Trophoblast cell (in vitro differentiated cells and primary cell): ENCODE data around the gene JAKMIP1.

ENCODE experiments used
- DNase-seq, 2 donors: peaks; one replicate each; pipeline ENCODE4 v3.0.0-alpha.2; 2016
- H2AFZ ChIP-seq: 2 replicates; pipeline ENCODE4 v1.6.1; 2013; ENCODE audit warnings: low read length, moderate library complexity, mild to moderate bottlenecking; ENCODE audit not compliant: insufficient read depth, poor library complexity
- H2AK5ac ChIP-seq: 2 replicates; pipeline ENCODE4 v1.6.1; 2013; ENCODE audit warnings: mild to moderate bottlenecking, low read length
- H2BK120ac ChIP-seq: 2 replicates; pipeline ENCODE4 v1.6.1; 2013; ENCODE audit warnings: low read length, mild to moderate bottlenecking, moderate library complexity; ENCODE audit not compliant: insufficient read depth, poor library complexity
- H2BK12ac ChIP-seq: 2 replicates; pipeline ENCODE4 v1.6.1; 2013; ENCODE audit warnings: mild to moderate bottlenecking, low read length, moderate library complexity
- H2BK5ac ChIP-seq: 2 replicates; pipeline ENCODE4 v1.6.1; 2013; ENCODE audit warnings: low read length, low read depth, moderate library complexity, mild to moderate bottlenecking; ENCODE audit not compliant: poor library complexity
- H3K14ac ChIP-seq: 2 replicates; pipeline ENCODE4 v1.6.1; 2013; ENCODE audit warnings: mild to moderate bottlenecking, low read length
- H3K18ac ChIP-seq: 2 replicates; pipeline ENCODE4 v1.6.1; 2013; ENCODE audit warnings: mild to moderate bottlenecking, low read length
- H3K23ac ChIP-seq: 2 replicates; pipeline ENCODE4 v1.6.1; 2013; ENCODE audit warnings: low read length
- H3K27ac ChIP-seq: 2 replicates; pipeline ENCODE4 v1.5.1; 2013; ENCODE audit warnings: low read depth, mild to moderate bottlenecking, inconsistent platforms, low read length, moderate library complexity
- H3K27me3 ChIP-seq: 2 replicates; pipeline ENCODE4 v1.6.1; 2013; ENCODE audit warnings: inconsistent platforms, mild to moderate bottlenecking, low read length, moderate library complexity; ENCODE audit not compliant: insufficient read depth
- H3K36me3 ChIP-seq, 2 experiments: 1 replicate in 1 of 2; 2 replicates in 1 of 2; pipeline ENCODE4 v1.6.1; 2013; ENCODE audit warnings: low read length in 2 of 2, mild to moderate bottlenecking in 2 of 2, moderate library complexity in 1 of 2; ENCODE audit not compliant: insufficient read depth in 2 of 2, control insufficient read depth in 1 of 2
- H3K4ac ChIP-seq: 2 replicates; pipeline ENCODE4 v1.6.1; 2013; ENCODE audit warnings: low read depth, mild to moderate bottlenecking, low read length, moderate library complexity
- H3K4me1 ChIP-seq, 2 experiments: 1 replicate in 1 of 2; 2 replicates in 1 of 2; pipeline ENCODE4 v1.6.1; 2013; ENCODE audit warnings: low read length in 2 of 2, mild to moderate bottlenecking in 2 of 2, moderate library complexity in 1 of 2; ENCODE audit not compliant: insufficient read depth in 2 of 2, control insufficient read depth in 1 of 2
- H3K4me2 ChIP-seq: 2 replicates; pipeline ENCODE4 v1.6.1; 2013; ENCODE audit warnings: inconsistent platforms, mild to moderate bottlenecking, low read length, moderate library complexity
- H3K4me3 ChIP-seq: 2 replicates; pipeline ENCODE4 v1.5.1; 2013; ENCODE audit warnings: mild to moderate bottlenecking, low read depth, low read length, inconsistent platforms
- H3K79me1 ChIP-seq: one replicate; pipeline ENCODE4 v1.6.1; 2013; ENCODE audit warnings: low read length
- H3K79me2 ChIP-seq: 2 replicates; pipeline ENCODE4 v1.6.1; 2013; ENCODE audit warnings: low read length, mild to moderate bottlenecking; ENCODE audit not compliant: control insufficient read depth, insufficient read depth, poor library complexity
- H3K9ac ChIP-seq: 2 replicates; pipeline ENCODE4 v1.6.1; 2013; ENCODE audit warnings: mild to moderate bottlenecking, low read length
- H3K9me3 ChIP-seq: 2 replicates; pipeline ENCODE4 v1.6.1; 2013; ENCODE audit warnings: low read depth, mild to moderate bottlenecking, control low read depth, inconsistent platforms, low read length; ENCODE audit not compliant: insufficient read depth
- H4K12ac ChIP-seq: 2 replicates; pipeline ENCODE4 v1.6.1; 2013; ENCODE audit warnings: low read depth, mild to moderate bottlenecking, low read length, moderate library complexity
- H4K8ac ChIP-seq: 2 replicates; pipeline ENCODE4 v1.6.1; 2013; ENCODE audit warnings: low read depth, mild to moderate bottlenecking, low read length, moderate library complexity
- H4K91ac ChIP-seq: one replicate; pipeline ENCODE4 v1.6.1; 2013; ENCODE audit warnings: low read depth, mild to moderate bottlenecking, low read length, moderate library complexity
- WGBS: extraction: QIAGEN DNeasy Blood & Tissue Kit; methylation state at CpG from one replicate; pipeline ENCODE4 v1.1.7; 2013; ENCODE audit warnings: missing lambda C conversion rate; ENCODE audit not compliant: insufficient read length, insufficient coverage; ENCODE audit errors: extremely low coverage; 5-methylcytosine and 5-hydroxymethylcytosine counted together

JAKMIP1 gene

GRCh38 chr4:6188687-6189305 lies 11.6 kb downstream of the JAKMIP1 start:
- Histone ChIP-seq H4K8ac (no peak overlapping the region), H2BK12ac (no peak overlapping the region), H3K23ac (no peak overlapping the region), H3K4ac (no peak overlapping the region), H2AFZ (no peak overlapping the region), H3K9ac (no peak overlapping the region), H3K79me1 (peaks cover 4% of the 10 kb centered on the region), H2BK120ac (no peak overlapping the region), H3K79me2 (no peaks in the 10 kb centered on the region), H3K18ac (no peak overlapping the region), H3K4me3 (no peak overlapping the region), H4K12ac (no peak overlapping the region), H3K4me2 (peak overlapping the region; percentile 46), H2AK5ac (no peak overlapping the region), H3K14ac (no peak overlapping the region), H3K4me1 (peaks cover 9 to 12% of the 10 kb centered on the region in 2 experiments), H3K27me3 (no peaks in the 10 kb centered on the region), H3K9me3 (peaks cover 4% of the 10 kb centered on the region), H2BK5ac (no peak overlapping the region), H3K27ac (peak overlapping the region; percentile 34), H3K36me3 (no peaks in the 10 kb centered on the region), H4K91ac (no peak overlapping the region)
- peak; percentile 12 to 73 for DNase-seq
- no CpG with 5 or more reads among the region's 8 CpGs for WGBS

- Histone ChIP-seq H3K9ac (no peak overlapping the region), H2BK12ac (no peak overlapping the region), H4K12ac (no peak overlapping the region), H3K27me3 (no peaks in the 10 kb centered on the region), H4K8ac (no peak overlapping the region), H3K4me3 (no peak overlapping the region), H3K4me2 (no peak overlapping the region), H3K79me2 (no peaks in the 10 kb centered on the region), H3K23ac (no peak overlapping the region), H3K79me1 (no peaks in the 10 kb centered on the region), H2AFZ (no peak overlapping the region), H3K4me1 (peaks cover 3 to 5% of the 10 kb centered on the region in 2 experiments), H3K14ac (no peak overlapping the region), H3K36me3 (no peaks in the 10 kb centered on the region), H2BK120ac (no peak overlapping the region), H4K91ac (no peak overlapping the region), H3K27ac (no peak overlapping the region), H2AK5ac (no peak overlapping the region), H3K9me3 (no peaks in the 10 kb centered on the region), H2BK5ac (no peak overlapping the region), H3K4ac (no peak overlapping the region), H3K18ac (no peak overlapping the region)
- no peak for DNase-seq
- no CpG with 5 or more reads among the region's 5 CpGs for WGBS
Measured at GRCh38 chr4:6184169-6184568, 16.2 kb downstream of the JAKMIP1 start.

GRCh38 chr4:6183740-6184139 lies 16.6 kb downstream of the JAKMIP1 start:
- DNase-seq: peak; percentile 6 to 70
- Histone ChIP-seq H2BK12ac (no peak overlapping the region), H2AFZ (no peak overlapping the region), H2AK5ac (no peak overlapping the region), H3K14ac (no peak overlapping the region), H3K9me3 (no peaks in the 10 kb centered on the region), H3K4ac (no peak overlapping the region), H3K9ac (no peak overlapping the region), H4K8ac (no peak overlapping the region), H2BK5ac (no peak overlapping the region), H3K23ac (no peak overlapping the region), H3K4me2 (no peak overlapping the region), H3K79me2 (no peaks in the 10 kb centered on the region), H4K91ac (no peak overlapping the region), H3K27ac (no peak overlapping the region), H4K12ac (no peak overlapping the region), H3K27me3 (no peaks in the 10 kb centered on the region), H2BK120ac (no peak overlapping the region), H3K4me3 (no peak overlapping the region), H3K79me1 (no peaks in the 10 kb centered on the region), H3K4me1 (peaks cover 3 to 4% of the 10 kb centered on the region in 2 experiments), H3K36me3 (no peaks in the 10 kb centered on the region), H3K18ac (no peak overlapping the region)
- no CpG with 5 or more reads among the region's 4 CpGs for WGBS

- Histone ChIP-seq H3K79me2 (no peaks in the 10 kb centered on the region), H3K27ac (no peak overlapping the region), H3K4me1 (no peaks in the 10 kb centered on the region), H3K4me3 (no peak overlapping the region), H3K23ac (no peak overlapping the region), H3K4ac (no peak overlapping the region), H2AK5ac (no peak overlapping the region), H3K9me3 (peaks cover 3% of the 10 kb centered on the region), H3K4me2 (no peak overlapping the region), H3K36me3 (no peaks in the 10 kb centered on the region), H3K27me3 (no peaks in the 10 kb centered on the region), H3K18ac (no peak overlapping the region), H2BK12ac (no peak overlapping the region), H3K79me1 (no peaks in the 10 kb centered on the region), H2AFZ (no peak overlapping the region), H2BK120ac (no peak overlapping the region), H3K14ac (no peak overlapping the region), H4K91ac (no peak overlapping the region), H3K9ac (no peak overlapping the region), H4K12ac (no peak overlapping the region), H2BK5ac (no peak overlapping the region), H4K8ac (no peak overlapping the region)
- no CpG with 5 or more reads among the region's 12 CpGs for WGBS
- no peak for DNase-seq
Measured at GRCh38 chr4:6182376-6183280, 17.7 kb downstream of the JAKMIP1 start.
